UCSD-AML1 (cell line): ENCODE measurements around the gene PRKN.
"Not testable (repeated sequence)": the region's sequence is repeated elsewhere in the genome, so short reads cannot be mapped to it uniquely, and the experiment has no call there.

Source experiments
- DNase-seq: peaks from one replicate; lab custom pipeline; 2025; ENCODE audit not compliant: unreplicated experiment; lab: John Stamatoyannopoulos, UW

The PRKN gene

GRCh38 chr6:161926324-161926723 is 801.2 kb downstream of the PRKN start:
- DNase-seq, result no peak

- DNase-seq, result no peak
Observed at GRCh38 chr6:161924516-161925116, 803.0 kb downstream of the PRKN start.

- DNase-seq, result peak; percentile 31
Observed at GRCh38 chr6:161922631-161923119, 804.9 kb downstream of the PRKN start.

DNA sequence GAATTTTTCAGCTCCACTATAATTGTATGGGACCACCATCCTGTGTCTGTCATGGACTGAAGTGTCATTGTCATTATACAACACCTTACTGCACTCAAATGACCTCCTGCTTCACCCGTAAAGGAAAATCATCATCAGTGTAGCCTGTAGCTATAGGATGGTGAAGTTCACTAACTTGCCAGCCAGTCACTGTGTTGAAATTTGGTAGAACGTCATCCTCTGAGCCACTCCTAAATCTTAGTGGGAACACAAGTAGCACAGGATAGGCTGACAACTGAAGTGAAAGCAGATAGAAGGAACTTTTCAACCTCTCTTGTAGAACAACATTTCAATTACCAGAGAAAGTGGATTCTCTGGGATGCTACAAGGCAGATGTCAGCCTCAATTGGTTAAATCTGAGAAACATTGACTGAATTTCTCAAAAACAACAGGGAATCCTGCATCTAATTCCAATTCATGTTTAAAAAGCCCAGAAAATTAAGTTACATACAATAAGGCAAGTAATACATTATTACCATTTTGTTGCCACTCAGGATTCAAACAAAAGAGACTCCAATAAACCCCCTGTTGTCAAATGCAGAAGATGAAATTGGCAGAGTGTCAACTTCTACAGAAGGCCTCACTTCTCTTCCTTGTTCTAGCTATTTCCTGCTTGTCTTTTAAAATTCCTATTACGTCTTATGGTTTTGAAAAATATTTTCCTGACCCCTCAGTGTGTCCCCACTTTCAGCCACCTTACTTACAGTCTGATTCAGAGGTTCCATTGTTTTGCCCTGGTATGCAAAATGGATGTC is 805.8 kb downstream of the PRKN start:
- DNase-seq, result no peak

DNA sequence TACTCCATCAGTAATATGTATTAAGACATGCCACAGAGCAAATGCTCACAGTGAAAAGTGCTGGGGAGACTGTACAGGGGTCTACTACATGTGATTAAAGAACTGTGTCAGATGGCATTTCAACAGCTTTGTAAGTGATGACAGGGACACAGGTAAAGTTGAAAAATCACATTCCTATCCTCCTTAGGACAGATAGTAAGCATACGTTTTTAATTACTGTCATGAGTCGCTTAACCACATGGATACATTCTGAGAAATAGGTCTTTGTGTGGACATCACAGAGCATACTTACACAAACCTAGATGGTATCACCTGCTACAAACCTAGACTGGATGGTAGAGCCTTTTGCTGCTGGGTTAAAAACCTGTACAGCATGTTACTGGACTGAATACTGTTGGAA is 807.9 kb downstream of the PRKN start:
- no peak for DNase-seq

GRCh38 chr6:161918628-161919205 is 808.8 kb downstream of the PRKN start:
- no peak for DNase-seq

- DNase-seq, result no peak
Observed at GRCh38 chr6:161918109-161918531, 809.4 kb downstream of the PRKN start.

- no peak for DNase-seq
Observed at GRCh38 chr6:161917645-161918044, 809.9 kb downstream of the PRKN start.

GRCh38 chr6:161915456-161915964 is 812.1 kb downstream of the PRKN start:
- no peak for DNase-seq

GRCh38 chr6:161908872-161909271 is 818.7 kb downstream of the PRKN start:
- DNase-seq, result no peak

DNA sequence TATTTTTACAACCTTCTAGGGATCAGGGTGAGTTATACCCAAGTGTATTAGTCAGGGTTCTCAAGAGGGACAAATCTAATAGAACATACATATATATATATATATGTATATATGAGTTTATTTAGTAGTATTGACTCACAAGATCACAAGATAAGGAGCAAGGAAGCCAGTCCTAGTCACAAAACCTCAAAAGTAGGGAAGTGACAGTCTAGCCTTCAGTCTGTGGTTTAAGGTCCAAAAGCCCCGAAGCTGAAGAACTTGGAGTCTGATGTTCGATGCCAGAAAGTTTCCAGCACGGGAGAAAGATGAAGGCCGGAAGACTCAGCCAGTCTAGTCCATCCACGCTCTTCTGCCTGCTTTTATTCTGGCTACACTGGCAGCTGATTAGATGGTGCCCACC is 821.0 kb downstream of the PRKN start:
- DNase-seq, result no peak

DNA sequence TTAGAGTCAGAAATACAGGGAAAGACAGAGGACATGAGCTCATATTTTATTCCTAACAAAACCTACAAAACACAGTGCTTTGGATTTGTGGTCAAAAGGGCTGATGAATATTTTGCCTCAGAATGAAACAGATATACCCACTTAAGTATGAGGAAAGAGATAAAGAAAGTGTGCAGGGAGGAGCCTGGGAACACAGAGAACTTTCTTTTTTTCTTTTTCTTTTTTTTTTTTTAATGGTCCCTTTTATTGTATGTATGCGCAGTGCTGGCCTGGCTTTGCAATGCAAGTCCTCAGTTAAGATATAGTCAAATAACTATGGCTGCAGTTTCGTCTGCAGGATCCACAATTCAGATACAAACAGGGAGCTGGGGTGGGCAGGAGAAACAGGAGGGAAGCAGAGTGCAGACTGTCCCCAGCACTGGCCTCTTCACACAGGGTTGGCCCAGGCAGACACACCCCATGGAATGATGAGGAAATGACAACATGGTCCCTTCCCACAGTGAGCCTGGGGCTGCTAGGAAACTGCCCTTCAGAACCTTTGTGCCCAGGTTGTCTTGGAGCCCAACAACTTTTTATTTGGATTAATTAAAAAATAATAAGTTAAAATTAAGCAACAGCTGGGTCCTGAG is 823.9 kb downstream of the PRKN start:
- no peak for DNase-seq

DNA sequence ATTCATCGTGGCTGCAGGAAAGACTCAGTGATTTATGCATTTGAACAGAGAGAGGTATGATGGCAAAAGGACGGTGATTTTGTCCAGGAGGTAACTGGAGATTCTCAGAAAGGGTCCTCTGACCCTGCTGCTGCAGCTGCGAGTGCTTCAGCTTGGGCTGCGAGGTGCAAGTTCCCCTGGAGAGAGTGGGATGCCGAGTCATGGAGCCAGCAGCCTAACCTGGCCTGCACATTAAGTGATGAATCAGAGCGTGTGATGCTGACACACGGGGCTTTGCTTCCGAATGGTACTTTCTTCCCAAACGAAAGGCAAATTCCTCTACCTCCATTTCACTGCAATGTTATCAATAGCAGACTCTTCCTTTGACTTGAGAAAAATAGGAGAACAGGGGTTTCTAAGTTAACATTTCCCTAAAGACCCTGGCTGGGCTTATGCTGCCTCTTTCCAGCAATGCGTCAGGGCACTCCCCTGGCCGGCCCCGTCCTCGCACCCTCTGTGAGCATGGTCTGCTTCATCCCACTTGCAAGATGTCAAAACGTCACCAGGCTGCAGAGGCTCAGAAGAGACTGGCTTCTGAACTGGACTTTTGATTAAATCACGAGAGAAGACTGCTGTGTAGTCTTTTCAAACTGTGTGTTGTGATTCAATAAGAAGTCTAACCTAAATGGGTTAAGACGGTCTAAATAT is 825.7 kb downstream of the PRKN start:
- no peak for DNase-seq

DNA sequence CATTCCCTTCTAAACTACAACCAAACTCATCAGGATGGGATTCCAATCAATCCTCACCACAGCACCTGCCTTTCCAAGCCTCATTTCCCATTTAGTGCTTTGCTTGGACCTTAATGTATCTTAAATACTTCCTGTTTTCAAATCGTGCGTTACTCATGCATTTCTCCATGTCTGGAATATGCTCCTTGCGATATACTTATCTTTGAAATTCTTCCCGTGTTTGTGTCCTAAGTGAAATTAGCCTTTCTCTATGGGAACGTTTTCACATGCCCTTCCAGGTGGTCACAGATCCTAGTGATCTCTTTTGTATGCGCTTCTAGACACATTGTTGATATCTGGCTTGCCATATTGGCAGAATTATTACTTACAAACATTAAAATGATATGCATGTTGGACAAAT is 833.1 kb downstream of the PRKN start:
- no peak for DNase-seq

DNA sequence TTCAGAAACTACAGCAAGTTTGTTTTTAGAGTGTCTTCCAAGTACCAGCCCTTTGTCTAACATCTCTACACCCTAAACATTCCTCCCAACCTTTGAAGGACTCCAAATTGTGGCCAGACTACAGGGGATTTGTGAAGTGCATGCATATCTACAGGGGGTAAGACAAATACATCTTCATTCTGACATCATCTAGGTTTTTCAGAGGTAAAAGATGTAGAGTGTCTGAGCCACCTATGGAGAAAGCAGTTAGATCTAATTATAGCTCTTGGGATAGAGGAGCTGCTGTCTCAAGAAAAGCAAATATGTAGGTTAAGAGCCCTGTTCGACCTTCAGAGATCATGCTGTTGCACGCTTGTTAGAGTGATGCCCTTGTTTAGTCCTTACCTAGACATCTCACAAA is 836.0 kb downstream of the PRKN start:
- no peak for DNase-seq

- no peak for DNase-seq
Observed at GRCh38 chr6:161890832-161891297, 836.7 kb downstream of the PRKN start.

GRCh38 chr6:161890133-161890831 is 837.3 kb downstream of the PRKN start:
- no peak for DNase-seq

- no peak for DNase-seq
Observed at GRCh38 chr6:161889324-161889723, 838.2 kb downstream of the PRKN start.

GRCh38 chr6:161886545-161886944 is 841.0 kb downstream of the PRKN start:
- DNase-seq, result not testable (repeated sequence)

- no peak for DNase-seq
Observed at GRCh38 chr6:161884782-161885181, 842.8 kb downstream of the PRKN start.
